Measurements from ENCODE around the gene PDLIM4.
A peak's percentile ranks its signal among the peaks of the same experiment; 100 is the strongest.

Gene PDLIM4, protein sequence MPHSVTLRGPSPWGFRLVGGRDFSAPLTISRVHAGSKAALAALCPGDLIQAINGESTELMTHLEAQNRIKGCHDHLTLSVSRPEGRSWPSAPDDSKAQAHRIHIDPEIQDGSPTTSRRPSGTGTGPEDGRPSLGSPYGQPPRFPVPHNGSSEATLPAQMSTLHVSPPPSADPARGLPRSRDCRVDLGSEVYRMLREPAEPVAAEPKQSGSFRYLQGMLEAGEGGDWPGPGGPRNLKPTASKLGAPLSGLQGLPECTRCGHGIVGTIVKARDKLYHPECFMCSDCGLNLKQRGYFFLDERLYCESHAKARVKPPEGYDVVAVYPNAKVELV

DNA sequence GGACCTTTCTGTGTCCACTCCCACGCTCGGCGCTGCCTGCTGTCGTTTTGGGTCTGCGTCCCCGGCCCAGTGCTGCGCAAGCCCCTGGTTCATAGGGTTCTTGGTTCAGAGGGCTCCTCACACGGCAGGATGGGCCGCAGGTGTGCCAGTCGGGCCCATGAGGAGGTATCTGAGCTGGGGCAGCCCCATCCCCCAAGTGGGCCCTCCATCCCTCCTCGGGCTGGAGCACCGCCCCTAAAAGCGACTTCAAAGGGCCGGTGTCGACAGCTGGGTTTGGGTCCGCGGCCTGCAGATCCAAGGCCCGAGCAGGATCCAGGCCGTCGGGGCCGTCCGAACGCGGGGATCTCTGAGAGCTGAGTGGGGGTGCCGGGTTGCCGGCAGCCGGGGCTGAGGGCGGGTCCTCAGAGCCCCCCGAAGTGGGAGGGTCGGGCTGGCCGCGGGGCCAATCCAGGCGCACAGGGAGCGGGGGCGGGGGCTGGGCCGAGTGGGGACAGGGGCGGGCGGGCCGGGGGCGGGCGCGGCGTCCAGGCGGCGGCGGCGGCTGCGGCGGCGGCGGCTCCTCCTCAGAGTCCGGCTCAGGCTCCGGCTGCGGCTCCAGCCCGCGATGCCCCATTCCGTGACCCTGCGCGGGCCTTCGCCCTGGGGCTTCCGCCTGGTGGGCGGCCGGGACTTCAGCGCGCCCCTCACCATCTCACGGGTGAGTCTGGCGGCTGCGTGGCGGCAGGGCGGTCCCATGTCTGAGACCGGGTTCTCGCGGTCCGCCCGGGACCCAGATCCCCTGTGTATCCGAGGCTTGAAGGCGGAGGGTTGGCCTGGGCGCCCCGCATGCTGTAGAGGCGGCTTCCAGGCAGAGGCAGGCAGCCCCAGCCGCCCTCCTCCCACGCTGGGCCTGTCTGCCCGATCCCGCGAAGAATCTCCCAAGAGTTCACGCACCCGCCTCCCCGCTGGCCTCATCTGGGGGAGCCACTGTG is at the start of gene PDLIM4:
TSS of gene PDLIM4 (plus strand) at position 566 of the 971 bp plus-strand sequence. CDS start at position 605, 39 bp downstream.
- TF ChIP-seq POLR2A (IDR thresholded peaks at IDR 0.05; ENCODE audit: low read depth, low read length): peak; percentile 42; the same call in 1 of the 2 replicates
- FAIRE-seq (no peak), DNase-seq (ENCODE audit: insufficient read length, low spot score) (no peak)

DNA sequence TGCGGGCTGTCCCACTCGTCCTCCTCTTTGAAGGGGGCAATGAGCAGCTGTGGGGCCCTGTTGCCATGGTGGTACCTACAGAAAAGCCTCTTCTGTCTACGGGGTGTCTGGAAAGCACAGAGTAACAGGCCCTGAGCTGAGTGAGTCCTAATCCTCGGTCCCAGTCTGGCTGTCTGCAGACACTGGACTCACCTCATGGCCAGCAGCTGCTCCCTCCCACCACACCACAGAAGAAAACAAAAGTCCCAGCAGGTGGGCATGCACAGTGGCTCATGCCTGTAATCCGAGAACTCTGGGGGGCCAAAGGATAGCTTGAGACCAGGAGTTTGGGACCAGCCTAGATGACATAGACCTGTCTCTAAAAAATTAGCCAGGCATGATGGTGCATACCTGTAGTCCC is 49.7 kb upstream of the PDLIM4 start:
- no peak for FAIRE-seq
- TF ChIP-seq POLR2A (IDR thresholded peaks at IDR 0.05; ENCODE audit: low read depth, low read length): no peak
- no peak for DNase-seq (ENCODE audit: insufficient read length, low spot score)

DNA sequence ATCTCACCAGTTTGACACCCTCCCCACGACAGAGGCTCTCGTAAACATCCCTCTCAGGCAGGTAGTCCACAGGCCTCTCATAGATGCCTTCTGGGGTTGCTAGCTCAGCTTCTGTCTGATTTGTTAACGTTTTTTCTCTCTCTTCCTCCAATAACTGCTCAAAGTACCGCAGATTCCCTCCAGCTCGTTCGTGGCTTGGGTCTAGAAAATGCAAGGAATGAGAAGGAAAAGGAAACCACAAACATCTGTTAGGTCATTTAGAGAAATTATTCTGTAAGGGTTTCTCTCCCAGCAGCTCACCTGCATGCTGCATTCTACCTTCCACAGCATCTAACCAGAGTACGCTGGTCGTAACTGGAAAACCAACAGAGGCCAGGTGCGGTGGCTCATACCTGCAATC is 48.4 kb upstream of the PDLIM4 start:
- TF ChIP-seq POLR2A (IDR thresholded peaks at IDR 0.05; ENCODE audit: low read depth, low read length): no peak
- no peak for FAIRE-seq
- DNase-seq (ENCODE audit: insufficient read length, low spot score): no peak

DNA sequence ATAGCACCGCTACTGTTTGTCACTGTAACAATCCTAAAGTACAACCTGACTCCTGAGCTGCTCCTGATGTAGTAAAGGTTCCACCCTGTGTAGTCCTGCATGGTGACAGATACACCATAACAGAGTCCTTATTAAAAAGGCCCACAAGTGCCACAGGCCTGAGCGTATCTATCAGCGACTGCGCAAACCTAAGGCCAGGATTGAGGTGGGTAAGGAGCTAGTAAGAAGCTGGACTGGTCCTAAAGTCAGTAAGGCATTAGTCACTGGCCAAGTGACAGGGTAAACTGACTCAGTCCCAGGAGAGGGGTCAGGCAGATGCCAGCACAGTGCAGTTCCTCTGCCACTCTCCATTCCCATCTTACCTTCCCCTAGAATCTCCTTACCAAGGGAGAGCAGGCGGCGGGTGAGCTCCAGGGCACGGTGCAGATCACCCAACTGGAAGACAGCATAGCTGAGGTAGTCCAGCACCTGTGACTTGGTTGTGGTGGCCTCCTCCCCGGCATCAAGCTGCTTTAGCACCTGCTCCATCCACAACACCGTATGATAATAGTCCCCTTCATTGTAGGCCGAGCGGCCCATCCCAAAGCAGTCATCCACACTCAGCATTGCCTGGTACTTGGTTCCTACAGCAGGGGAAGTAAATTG is 47.5 kb upstream of the PDLIM4 start:
- TF ChIP-seq POLR2A (IDR thresholded peaks at IDR 0.05; ENCODE audit: low read depth, low read length): no peak
- FAIRE-seq (no peak), DNase-seq (ENCODE audit: insufficient read length, low spot score) (no peak)

DNA sequence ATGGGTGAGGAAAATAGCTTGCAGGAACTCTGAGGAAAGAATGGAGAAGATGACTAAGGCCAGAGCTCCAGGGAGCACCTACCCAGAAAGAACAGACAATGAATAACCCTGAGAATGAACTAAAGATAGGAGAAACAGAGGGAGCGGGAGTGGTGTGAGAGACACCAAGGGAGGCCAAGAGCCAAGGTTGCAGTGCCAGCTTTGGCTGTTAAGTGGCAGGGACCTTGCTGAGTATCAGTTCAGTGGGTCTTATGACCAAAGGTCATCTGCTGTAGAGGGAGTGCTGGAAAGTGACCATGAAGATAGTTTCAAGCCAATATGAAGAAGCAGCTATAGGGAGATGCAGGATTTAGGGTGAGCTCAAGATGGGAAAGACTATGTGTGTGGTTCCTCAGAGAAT is 46.6 kb upstream of the PDLIM4 start:
- no peak for DNase-seq (ENCODE audit: insufficient read length, low spot score)
- FAIRE-seq: no peak
- no peak for TF ChIP-seq POLR2A (IDR thresholded peaks at IDR 0.05; ENCODE audit: low read depth, low read length)

DNA sequence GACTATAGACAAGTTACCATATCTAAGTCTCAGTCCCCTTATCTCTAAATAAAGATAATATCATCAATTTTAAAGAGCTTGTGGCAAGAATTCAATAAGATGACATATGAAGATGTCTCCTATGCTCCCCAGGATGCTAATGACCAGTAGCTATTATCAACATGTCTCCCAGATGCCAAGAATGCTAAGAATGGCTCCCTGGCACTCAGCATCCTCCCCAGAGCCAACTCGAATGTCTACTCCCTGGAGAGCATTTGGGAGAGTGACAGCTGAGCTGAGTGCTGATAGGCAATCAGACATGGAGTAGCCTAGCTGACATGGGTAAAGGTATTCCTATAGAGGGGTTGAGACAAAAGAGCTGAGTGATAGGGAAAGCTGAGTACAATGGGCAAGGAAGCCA is 45.7 kb upstream of the PDLIM4 start:
- no peak for TF ChIP-seq POLR2A (IDR thresholded peaks at IDR 0.05; ENCODE audit: low read depth, low read length)
- FAIRE-seq (no peak), DNase-seq (ENCODE audit: insufficient read length, low spot score) (no peak)

DNA sequence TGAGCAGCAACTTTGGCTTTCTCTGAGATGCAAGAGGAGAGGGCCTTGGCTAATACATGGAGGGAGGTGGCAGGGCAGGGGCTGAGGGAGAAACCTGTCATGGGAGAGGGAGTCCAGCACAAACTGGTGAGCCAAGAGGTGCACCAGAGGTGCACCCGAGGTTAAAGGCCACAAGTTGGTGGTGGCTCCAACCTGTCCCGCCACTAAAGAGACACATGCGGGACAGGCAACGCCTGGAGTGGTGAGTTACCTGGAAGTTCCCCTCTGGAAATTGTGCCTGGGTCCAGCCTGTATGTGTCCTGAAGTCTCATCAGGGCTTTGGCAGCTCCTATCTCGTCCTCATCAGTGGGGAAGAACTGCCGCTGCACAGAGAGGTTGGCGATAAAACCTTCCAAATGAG is 43.8 kb upstream of the PDLIM4 start:
- DNase-seq (ENCODE audit: insufficient read length, low spot score) (no peak), FAIRE-seq (no peak)
- TF ChIP-seq POLR2A (IDR thresholded peaks at IDR 0.05; ENCODE audit: low read depth, low read length): no peak

DNA sequence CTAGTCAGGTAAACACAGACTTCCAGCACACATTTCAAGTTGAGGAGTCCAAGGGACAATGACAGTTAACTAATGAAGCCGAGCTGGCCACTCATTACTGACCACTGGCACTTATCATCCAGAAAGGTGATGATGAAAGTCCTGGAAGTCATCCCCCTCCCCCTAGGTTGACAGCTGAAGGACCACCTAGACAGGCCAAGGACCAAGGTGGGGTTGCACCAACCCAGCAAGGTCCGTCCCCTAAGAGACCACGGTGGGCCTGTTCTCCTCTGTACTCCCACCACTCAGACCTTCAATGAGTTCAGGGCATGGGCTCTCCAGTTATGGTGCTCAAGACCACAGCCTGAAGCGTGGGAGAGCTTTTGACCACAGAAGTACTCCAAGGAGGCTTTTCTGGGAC is 43.0 kb upstream of the PDLIM4 start:
- DNase-seq (ENCODE audit: insufficient read length, low spot score) (no peak), FAIRE-seq (no peak)
- no peak for TF ChIP-seq POLR2A (IDR thresholded peaks at IDR 0.05; ENCODE audit: low read depth, low read length)

DNA sequence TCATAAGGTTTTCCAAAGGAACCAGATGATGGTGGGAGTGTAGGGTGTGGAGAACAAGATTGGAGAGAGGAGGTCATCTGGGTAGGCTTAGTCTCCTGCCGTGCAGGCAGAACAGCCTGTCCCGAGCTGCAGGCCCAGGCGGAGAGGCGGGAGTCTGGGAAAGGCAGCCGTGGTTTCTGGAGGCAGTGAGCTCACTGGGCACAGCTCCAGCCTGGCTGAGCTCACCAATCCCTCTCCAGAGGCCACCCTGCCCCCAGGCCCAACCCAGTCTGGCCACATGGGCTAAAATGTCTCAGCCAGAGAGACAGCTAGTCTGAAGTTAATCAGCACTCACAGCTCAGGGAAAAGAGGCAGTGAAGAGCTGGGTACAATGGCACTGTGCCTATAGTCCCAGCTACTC is 42.2 kb upstream of the PDLIM4 start:
- FAIRE-seq (peak; percentile 83), DNase-seq (ENCODE audit: insufficient read length, low spot score) (peak; percentile 95)
- peak; percentile 38; the same call in 1 of the 2 replicates for TF ChIP-seq POLR2A (IDR thresholded peaks at IDR 0.05; ENCODE audit: low read depth, low read length)

DNA sequence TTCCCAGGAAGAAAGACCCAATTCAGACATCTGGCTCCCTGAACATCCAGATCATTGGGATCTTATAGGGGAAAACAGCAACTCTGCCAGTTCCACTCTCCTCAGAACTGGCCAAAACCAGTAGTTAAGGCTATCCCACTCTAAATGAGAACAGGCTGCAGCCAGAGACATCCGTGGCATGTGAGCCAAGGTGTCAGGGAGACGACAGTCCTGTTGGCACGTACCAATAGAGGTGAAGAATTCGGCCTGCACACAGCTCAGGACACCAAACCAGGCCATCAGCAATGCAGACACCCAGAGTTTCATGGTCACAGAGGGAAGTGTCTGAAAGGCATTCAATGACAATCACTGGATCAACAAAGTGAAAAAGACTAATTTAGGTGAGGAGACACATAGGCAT is 39.2 kb upstream of the PDLIM4 start:
- no peak for DNase-seq (ENCODE audit: insufficient read length, low spot score)
- TF ChIP-seq POLR2A (IDR thresholded peaks at IDR 0.05; ENCODE audit: low read depth, low read length): no peak
- FAIRE-seq: no peak

DNA sequence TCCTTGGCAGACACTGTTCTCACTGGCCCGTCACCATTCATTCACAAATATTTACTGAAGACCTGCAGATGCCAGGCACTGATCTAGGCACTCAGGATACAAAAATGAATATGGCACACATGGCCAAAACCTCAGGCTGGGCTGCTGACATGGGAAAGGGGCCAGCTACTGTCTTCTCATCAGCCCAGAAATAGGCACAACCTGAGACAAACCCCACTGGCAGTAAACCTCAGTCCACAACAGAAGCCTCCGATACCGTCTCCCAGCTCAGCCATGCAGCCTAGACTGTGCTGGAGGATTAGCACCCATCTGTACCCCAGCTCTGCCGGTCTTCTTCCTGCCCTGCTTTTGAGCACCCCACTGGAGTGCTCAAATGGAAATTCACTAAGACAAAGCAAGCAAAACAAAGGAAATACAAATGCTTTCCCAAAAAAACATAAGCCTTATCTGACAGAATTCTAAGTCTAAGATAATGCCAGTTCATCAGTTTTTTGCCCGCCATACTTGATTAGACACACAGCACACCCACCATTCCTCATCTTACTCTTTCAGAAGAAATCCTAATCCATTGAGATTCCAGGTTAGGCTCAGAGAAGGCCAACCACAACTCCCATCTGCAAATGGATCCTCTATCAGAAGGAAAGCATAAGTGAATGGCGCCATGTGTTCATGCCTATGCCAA is 38.1 kb upstream of the PDLIM4 start:
- TF ChIP-seq POLR2A (IDR thresholded peaks at IDR 0.05; ENCODE audit: low read depth, low read length): no peak
- DNase-seq (ENCODE audit: insufficient read length, low spot score) (no peak), FAIRE-seq (no peak)

DNA sequence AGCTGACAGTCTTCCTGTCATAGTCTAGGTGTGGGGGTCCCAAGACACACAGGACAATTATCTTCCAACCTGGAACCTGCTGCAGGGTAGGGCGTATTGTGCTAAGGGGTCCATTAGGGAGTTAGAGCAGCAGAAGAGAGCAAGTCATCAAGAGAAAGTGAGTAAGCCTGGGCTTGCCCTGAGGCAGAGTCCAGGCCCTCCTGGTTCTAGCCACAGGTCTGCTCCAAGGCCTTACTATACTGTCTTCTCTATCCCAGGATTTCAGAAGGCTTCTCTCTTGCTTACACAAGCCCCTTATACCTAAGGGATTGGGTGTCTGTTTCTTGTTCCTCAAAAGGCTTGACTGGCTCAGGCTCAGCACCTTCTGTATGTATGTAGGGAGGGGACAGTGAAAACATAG is 37.5 kb upstream of the PDLIM4 start:
- no peak for TF ChIP-seq POLR2A (IDR thresholded peaks at IDR 0.05; ENCODE audit: low read depth, low read length)
- FAIRE-seq (no peak), DNase-seq (ENCODE audit: insufficient read length, low spot score) (no peak)

DNA sequence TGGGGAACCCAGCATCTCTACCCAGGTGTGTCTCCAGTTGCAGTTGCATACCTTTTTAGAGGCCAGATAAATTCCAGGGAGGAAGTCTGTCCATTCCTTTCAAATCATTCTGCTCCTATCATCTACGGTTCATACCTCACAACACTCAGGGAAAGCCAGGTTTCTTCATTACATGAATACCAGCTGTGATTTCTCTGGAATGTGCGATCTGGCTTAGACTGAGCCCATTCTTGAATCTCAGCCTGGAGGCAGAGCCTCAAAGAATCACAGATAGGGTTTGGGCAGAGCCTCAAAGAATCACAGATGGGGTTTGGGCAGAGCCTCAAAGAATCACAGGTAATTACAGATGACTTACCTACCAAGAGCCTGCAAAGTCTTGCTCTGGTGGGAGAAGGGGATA is 37.0 kb upstream of the PDLIM4 start:
- no peak for DNase-seq (ENCODE audit: insufficient read length, low spot score)
- no peak for TF ChIP-seq POLR2A (IDR thresholded peaks at IDR 0.05; ENCODE audit: low read depth, low read length)

More for the DNA sequence above, 37.0 kb upstream of the PDLIM4 start:
- FAIRE-seq: no peak
